ENCODE results near the gene GCH1.

Gene GCH1

GRCh38 chr14:54798465-54799124 lies 104.0 kb downstream of the GCH1 start:
- Histone ChIP-seq H3K4me1 (ENCODE audit: insufficient read depth, low read length) (no peaks in the 10 kb centered on the region), H3K9ac (ENCODE audit: low read depth, low read length) (no peak overlapping the region), H3K9me3 (ENCODE audit: control insufficient read depth, insufficient read depth, low read length) (0 out of 2 replicates have a peak, but pooled peaks cover 2% of the 10 kb centered on the region)

GRCh38 chr14:54797986-54798385 lies 104.6 kb downstream of the GCH1 start:
- H3K4me1 ChIP-seq (ENCODE audit: insufficient read depth, low read length), result no peaks in the 10 kb centered on the region
- H3K9ac ChIP-seq (ENCODE audit: low read depth, low read length), result no peak overlapping the region
- no peaks in the 10 kb centered on the region for H3K36me3 ChIP-seq (ENCODE audit: insufficient read depth, low read length)
- 0 out of 2 replicates have a peak, but pooled peaks cover 2% of the 10 kb centered on the region for H3K9me3 ChIP-seq (ENCODE audit: control insufficient read depth, insufficient read depth, low read length)

More at GRCh38 chr14:54798465-54799124, 104.0 kb downstream of the GCH1 start:
- no peaks in the 10 kb centered on the region for H3K36me3 ChIP-seq (ENCODE audit: insufficient read depth, low read length)

GRCh38 chr14:54797556-54797955 lies 105.1 kb downstream of the GCH1 start:
- Histone ChIP-seq H3K9me3 (ENCODE audit: control insufficient read depth, insufficient read depth, low read length) (0 out of 2 replicates have a peak, but pooled peaks cover 2% of the 10 kb centered on the region), H3K36me3 (ENCODE audit: insufficient read depth, low read length) (no peaks in the 10 kb centered on the region), H3K4me1 (ENCODE audit: insufficient read depth, low read length) (no peaks in the 10 kb centered on the region), H3K9ac (ENCODE audit: low read depth, low read length) (no peak overlapping the region)

GRCh38 chr14:54796961-54797360 lies 105.7 kb downstream of the GCH1 start:
- H3K9me3 ChIP-seq (ENCODE audit: control insufficient read depth, insufficient read depth, low read length), result 0 out of 2 replicates have a peak, but pooled peaks cover 2% of the 10 kb centered on the region
- no peaks in the 10 kb centered on the region for H3K4me1 ChIP-seq (ENCODE audit: insufficient read depth, low read length)
- H3K36me3 ChIP-seq (ENCODE audit: insufficient read depth, low read length), result no peaks in the 10 kb centered on the region
- H3K9ac ChIP-seq (ENCODE audit: low read depth, low read length), result no peak overlapping the region

- 0 out of 2 replicates have a peak, but pooled peaks cover 2% of the 10 kb centered on the region for H3K9me3 ChIP-seq (ENCODE audit: control insufficient read depth, insufficient read depth, low read length)
- H3K9ac ChIP-seq (ENCODE audit: low read depth, low read length), result no peak overlapping the region
- H3K4me1 ChIP-seq (ENCODE audit: insufficient read depth, low read length), result no peaks in the 10 kb centered on the region
- 0 out of 2 replicates have a peak, but pooled peaks cover 7% of the 10 kb centered on the region for H3K36me3 ChIP-seq (ENCODE audit: insufficient read depth, low read length)
These were observed 107.8 kb downstream of the GCH1 start for GRCh38 chr14:54794796-54795195.

GRCh38 chr14:54794159-54794558 lies 108.5 kb downstream of the GCH1 start:
- H3K9me3 ChIP-seq (ENCODE audit: control insufficient read depth, insufficient read depth, low read length), result 0 out of 2 replicates have a peak, but pooled peaks cover 2% of the 10 kb centered on the region
- 0 out of 2 replicates have a peak, but pooled peaks cover 10% of the 10 kb centered on the region for H3K36me3 ChIP-seq (ENCODE audit: insufficient read depth, low read length)
- no peak overlapping the region for H3K9ac ChIP-seq (ENCODE audit: low read depth, low read length)
- no peaks in the 10 kb centered on the region for H3K4me1 ChIP-seq (ENCODE audit: insufficient read depth, low read length)

- H3K9ac ChIP-seq (ENCODE audit: low read depth, low read length), result no peak overlapping the region
- H3K36me3 ChIP-seq (ENCODE audit: insufficient read depth, low read length), result peaks cover 14% of the 10 kb centered on the region; the same call in 1 of the 2 replicates
- 0 out of 2 replicates have a peak, but pooled peaks cover 2% of the 10 kb centered on the region for H3K9me3 ChIP-seq (ENCODE audit: control insufficient read depth, insufficient read depth, low read length)
- no peaks in the 10 kb centered on the region for H3K4me1 ChIP-seq (ENCODE audit: insufficient read depth, low read length)
These were observed 110.3 kb downstream of the GCH1 start for GRCh38 chr14:54792288-54792687.
